ENCODE results near the gene KSR1.
A peak's percentile ranks its signal among the peaks of the same experiment; 100 is the strongest.

Gene KSR1

DNA sequence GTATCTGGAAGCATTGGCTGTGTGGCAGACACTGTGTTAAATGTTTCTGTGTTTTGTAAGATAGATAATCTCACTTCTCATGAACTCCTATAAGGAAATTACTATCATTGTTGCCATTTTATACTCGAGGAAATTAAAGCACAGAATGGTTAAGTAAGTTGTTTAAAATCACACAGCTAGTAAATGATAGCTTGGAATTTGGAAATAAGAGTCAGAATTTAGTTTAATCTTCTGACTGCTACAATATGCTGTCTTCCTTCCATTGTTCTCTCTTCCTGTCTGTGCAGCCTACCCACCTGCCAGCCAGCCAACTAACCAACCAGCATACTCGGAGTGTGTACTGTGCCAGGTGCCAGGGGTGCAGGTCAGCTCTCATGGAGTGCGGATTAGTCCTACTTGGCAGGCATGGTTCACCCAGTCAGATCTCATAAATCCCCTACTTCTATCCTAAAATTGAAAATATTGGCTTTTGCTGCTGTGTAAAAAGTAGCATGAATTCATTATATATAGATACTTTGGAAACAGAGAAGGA lies 94.8 kb downstream of the KSR1 start:
- no peak for DNase-seq (ENCODE audit: low read depth)

DNA sequence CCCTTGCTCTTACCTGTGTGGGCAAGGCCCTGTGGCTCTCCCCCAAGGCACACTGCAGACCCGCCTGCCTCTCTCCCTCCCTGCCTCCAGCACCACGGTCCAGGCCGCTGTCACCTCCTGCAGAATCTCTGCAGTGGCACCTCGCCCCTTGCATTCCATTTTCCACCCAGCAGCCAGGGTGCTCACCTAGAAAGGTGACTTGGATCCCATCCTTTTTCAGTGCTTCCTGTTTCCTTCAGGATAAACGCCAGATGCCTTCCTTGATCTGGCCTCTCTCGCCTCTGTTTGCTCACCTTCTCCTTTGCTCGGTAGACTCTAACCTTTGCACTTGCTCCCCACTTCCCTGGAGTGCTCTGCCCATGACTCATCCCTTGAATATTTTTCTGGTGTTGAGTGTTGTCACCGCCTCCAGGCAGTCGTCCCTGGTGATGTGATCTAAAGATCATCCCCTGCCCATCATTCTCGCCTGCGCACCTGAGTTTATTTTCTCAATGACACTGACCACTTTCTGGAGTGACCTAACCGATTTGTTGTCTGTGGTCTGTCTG lies 95.5 kb downstream of the KSR1 start:
- DNase-seq (ENCODE audit: low read depth), result no peak

DNA sequence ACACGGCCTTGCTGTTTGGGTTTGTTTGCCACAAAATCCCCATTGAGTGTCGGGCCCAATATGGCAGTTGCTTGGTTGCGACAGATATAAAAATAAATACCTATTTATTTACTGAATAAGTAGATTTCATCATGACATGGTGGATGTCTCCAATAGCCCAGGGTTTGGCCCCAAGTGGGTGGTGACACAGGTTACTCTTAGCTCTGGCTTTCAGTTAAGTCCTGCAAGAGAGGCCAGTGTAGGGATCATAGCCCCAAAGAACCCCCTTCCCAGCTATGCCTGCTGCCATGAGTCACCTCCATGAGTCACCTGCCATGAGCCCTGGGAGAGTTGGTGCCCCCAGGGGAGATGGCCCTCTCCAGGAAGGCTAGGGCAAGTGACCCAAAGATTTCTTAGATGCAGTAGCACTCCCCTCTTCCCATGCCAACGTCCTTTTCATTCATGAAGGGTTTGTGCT lies 96.1 kb downstream of the KSR1 start:
- peak; percentile 31 for DNase-seq (ENCODE audit: low read depth)

DNA sequence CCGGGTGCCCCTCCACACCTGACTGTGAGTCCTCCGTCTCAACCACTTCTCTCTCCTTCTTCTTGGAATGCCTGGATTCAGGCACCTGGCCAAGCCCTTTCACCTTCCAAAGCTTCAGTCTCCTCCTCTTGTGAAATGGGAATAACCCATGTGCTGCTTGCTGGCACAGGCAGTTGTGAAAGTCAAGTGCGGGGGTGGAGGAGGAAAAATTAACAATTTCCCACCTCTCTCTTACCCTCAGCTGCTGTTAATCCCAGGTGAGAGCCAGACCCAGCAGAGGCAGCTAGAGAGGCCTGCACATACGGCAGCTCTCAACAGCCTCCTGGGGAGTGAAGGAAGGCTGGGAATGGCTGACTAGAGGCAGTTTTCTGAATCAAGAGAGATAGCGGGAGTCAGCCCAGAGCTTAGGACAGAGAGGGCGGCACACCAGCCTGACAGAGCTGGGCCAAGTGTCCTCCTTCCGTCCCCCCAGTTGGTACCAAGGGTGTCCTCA lies 96.8 kb downstream of the KSR1 start:
- no peak for DNase-seq (ENCODE audit: low read depth)

DNA sequence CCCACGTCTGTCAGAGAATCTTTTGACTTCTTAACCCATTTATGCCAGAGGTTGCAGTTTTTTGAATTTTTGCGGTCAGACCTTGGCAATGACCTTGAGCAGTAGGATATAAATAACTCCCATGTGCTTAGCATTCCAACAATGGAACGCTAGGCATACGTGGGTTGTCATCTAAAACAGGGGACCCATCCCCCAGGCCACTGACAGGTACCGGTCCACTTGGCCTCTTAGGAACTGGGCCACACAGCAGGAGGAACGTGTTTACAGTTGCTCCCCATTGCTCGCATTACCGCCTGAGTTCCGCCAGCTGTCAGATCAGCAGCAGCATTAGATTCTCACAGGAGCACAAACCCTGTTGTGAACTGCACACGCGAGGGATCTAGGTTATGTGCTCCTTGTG lies 97.9 kb downstream of the KSR1 start:
- DNase-seq (ENCODE audit: low read depth), result peak; percentile 59

DNA sequence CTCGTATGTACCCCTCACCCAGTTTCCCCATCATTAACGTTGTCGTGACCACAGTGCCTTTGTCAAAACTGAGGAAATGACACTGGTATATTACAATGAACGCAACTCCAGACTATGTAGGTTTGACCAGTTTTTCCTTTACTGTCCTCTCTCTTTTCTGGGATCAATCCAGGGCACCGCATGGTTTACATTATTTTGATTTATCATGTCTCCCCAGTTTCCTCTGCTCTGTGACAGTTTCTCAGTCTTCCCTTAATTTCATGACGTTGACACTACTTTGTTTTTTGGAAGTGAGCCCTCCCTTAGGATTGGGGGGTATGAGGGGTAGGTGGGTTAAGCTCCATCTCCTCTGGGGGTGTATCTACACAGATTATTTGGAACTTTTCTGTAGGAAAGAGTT lies 98.7 kb downstream of the KSR1 start:
- DNase-seq (ENCODE audit: low read depth), result no peak

DNA sequence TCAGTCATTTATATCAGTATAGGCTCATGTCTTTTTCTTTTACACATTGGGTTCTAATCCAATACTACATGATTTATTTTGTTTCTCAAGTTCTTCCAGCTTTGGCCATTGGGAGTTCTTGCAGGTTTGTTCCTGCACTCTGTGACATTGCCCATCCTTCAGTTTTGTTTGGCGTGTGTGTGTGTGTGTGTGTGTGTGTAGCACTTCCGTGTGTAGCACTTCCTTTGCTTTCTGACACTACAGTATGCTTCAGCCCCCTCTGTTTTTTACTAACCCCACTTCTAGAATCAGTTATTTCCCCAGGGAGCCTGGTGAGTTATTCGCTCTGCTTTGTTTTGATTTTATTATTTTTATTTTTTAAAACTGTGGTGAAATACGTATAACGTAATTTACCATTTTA lies 99.1 kb downstream of the KSR1 start:
- DNase-seq (ENCODE audit: low read depth), result no peak

DNA sequence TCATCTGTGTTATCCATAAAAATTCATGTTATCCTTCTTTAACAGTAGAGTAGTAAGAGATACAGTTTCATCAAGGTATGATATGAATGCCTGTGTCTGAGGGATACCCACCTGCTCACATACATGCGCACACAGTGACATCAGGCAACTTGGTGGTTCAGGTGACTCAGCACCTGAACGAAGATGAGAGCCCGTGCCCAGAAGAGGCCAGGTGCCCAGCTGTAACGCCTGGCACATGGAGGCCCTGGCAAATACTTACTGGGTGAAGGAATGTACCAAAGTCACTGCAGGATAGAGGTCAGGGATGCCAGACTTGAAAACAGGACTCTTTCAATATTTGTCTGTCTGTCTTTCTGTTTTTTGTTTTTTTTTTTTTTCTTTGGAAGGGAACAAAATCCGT lies 102.1 kb downstream of the KSR1 start:
- DNase-seq (ENCODE audit: low read depth), result no peak

DNA sequence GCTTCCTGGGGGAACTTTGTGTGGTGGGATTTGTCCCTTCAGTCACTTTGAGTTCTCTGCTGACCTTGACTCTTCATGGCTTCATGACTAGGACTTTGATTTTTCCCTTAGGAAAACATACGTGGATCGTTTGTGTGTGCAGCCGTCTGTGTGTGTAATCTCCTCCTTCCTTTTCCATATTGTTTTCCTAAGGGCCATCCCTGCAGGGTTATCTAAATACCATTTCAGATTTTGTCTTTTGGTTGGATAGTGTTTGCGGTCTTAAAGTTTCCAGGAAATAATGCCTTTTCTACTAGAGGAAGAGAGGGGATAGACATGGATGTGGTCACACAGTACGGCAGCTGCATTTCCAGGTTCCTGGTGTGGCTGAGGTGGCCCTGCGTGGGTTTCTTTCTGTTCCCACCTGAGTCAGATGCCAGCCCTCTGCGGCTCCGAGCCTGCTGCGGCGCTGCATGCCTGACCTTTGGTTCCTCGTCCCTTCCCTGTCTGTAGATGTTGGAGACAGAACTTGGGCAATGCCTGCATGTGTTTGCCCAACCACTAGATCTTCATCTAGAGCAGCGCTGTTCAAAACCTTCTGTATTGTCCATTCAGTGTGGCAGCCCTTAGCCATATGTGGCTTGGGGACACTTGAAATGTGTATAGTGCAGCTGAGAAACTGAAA lies 102.7 kb downstream of the KSR1 start:
- no peak for DNase-seq (ENCODE audit: low read depth)

DNA sequence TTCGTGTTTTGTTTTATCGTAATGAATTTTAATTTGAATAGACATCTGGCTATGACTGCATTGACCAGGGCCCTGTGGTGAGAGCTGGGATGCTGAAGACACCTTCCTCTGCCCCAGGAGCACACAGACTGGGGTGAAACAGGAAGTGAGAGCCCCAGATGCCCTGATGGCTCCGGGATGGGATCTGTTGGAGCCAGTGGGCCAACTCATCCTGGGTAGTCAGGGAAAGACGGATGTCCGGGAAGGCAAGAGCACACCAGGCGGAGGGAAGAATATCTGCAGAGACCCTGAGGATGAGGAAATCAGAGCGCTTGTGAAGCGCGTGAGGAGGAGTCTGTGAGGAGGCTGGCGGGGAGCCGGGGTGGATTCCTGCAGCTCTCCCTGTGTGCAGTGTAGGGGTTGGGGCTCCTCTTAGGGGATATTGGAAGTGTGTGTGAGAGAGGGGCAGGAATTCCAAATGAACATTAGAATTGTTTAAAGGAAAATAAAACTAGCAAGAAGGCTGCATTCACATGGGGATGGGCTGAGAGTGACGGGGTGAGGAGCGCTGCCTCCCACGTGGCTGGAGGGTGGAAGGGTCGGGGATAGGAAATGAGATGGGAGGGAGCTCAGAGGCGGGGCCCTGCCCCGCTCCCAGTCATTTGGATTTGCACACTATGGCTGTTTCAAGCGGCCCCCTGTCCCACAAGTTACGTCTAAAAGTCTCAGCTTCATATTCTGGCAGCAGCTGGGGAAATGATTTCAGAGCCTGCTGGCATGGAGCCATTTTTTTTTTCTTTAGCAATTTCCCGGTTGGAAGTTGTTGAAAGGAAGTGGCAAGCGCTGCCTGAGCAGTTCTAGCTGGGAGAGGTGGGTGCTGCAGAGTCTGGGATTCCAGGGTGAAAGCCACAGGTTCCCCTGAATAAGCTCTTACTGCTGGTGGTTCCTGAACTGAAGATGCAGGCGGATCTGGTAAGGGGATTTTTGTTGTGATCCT lies 103.5 kb downstream of the KSR1 start:
- peak; percentile 81 for DNase-seq (ENCODE audit: low read depth)

DNA sequence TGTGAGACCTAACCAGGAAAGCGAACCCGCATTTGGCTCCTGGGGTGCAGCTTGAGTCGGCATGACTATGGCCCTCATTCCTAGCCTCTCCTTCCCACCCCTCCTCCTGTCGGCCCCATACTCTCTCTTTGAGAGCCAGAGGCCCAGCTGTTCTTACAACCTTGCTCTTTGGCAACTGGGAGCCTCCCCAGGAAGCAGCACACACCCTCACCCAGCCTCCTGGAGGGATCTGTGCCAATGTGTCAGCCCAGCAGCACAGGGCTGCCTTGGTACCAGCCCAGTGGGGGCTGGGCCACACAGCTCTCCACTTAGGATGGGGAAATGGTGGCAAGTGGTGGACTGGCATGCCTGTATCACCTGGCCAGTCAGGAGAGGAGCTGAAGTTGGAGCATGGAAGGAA lies 104.4 kb downstream of the KSR1 start:
- no peak for DNase-seq (ENCODE audit: low read depth)

DNA sequence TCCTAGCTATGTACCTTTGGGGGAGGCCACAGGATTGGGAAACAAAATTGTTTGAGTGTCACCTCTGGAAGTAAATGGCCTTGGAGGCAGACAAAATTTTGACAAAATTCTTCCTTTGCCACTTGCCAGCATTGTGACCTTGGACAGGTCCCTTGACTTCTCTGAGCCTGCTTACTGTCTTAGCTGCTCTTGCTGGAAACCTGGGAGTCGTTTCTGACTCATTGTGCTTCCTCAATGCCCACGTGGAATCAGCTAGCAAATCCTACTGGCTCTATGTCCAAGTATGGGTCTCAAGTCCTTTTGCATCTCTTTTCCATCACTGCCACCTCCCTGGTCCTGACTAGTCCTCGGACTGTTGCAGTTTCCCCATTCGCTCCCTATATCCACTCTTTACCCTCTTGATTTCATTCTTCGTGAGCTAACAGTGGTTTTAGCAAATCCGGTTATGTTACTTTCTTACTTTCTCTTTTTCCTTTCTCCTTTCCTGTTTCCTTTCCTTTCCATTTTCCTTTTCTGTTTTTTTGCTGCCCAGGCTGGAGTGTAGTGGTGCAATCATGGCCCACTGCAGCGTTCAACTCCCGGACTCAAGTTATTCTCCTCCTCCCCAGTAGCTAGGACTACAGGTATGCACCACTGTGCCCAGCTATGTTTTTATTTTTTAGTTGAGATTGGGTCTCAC lies 106.7 kb downstream of the KSR1 start:
- no peak for DNase-seq (ENCODE audit: low read depth)

DNA sequence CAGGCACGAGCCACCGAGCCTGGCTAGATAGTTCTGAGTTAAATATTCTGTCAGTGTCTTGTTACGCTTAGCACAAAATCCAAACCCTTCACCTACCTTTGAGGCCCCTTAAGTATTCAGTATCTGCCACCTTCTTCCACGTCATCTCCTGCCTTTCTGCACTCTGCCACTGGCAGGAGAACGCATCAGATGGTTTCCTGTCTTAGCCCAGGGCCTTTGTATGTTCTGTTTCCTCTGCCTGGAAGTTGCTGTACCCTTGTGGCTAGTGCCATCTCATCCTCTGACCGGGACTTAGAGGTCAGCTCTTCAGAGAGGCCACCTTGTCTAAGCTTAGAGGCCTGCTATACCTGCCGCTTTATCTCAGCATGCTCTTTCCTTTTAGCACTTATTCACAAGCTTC lies 107.3 kb downstream of the KSR1 start:
- DNase-seq (ENCODE audit: low read depth), result no peak

DNA sequence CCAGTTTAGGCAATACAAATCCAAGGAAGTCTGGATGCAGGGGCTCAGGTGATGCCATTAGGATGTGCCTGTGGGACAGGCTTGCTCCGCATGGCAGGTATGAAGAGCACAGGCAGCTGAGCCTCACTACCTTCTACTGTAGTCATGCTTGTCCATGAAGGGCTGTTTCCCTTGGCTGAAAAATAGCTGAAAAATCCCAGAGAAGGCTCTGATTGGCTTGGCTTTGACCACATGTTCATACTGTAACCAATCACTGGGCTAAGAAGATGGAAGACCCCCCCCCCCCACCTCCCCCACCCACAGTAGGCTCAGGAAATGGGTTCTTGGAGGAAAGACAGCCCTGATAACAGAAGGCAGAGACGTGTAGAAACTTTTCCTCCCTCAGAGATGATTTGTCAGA lies 108.2 kb downstream of the KSR1 start:
- DNase-seq (ENCODE audit: low read depth), result no peak

DNA sequence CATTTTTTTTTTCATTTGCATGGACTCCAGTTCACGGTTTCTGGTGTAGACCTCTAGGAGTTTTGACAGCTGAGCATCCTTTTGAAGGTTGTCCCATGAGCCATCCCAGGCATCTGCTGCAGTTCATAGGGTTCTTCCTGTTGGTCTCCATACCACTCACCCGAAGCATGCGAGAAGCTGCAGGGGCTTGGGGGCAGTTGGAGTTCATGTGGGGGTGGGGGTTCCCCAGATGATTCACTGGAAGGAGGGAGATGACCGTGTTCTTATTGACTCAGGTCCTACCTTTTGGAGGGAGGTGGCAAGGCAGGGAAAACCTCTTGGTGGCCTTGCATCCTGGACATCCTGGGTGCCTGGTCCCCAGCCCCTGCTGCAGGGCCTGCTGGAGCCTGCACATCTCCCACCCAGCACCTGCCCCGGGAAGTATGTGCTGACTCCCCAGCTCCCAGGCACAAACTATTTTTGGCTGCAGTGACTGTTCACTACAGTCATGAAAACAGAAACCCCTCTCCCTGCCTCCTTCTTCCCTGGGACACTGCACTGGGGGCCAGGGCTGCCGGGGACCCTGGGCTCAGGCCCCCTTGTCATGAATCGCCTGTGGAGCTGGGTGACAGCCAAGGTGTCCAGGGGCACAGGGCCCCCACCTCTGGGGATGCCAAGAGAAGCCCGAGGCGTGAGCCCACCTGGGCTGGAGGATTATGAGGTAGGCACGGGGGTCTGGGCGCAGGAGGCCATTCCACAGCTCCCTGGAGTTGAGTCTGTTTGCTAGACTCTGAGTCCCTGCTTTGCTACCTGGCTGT lies 109.8 kb downstream of the KSR1 start:
- DNase-seq (ENCODE audit: low read depth), result no peak

DNA sequence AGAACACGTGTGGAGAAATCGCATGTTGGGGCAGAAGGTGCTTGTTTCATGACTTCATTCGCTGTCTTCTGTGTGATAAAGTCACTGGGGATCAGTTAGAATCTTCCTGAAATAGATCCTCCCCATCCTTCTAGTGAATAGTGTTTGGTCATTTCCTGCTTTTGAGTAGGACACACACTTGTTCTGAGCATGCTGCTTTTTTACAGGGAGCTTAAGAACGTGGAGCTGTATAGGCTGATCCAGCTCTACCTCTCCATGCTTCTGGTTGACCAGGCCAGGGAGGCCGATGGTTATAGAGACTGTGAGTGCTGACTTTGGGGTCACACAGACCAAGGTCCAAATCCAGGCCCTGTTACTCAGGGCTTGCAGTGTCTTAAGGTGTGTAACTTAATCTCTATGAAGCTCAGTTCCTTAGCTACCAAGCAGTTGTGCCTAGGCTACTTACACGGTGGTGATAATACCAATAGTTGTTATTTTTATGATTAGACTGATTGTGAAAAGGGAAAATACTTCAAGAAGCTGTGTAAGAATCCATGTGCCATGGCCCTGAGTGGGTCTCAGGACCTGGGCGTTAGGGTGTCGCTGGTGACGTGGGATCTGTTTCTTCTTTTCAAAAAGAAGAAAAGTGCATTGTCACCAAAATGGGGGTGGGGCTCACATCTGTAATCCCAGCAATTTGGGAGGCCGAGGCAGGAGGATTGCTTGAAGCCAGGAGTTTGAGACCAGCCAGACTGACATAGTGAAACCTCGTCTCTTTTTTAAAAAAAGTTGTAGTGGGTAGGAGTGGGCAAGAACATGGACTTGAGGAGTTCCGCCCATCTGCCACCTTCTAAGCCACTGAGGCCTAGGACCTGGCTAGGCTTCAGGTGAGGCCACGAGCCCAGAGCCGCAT lies 110.7 kb downstream of the KSR1 start:
- no peak for DNase-seq (ENCODE audit: low read depth)

DNA sequence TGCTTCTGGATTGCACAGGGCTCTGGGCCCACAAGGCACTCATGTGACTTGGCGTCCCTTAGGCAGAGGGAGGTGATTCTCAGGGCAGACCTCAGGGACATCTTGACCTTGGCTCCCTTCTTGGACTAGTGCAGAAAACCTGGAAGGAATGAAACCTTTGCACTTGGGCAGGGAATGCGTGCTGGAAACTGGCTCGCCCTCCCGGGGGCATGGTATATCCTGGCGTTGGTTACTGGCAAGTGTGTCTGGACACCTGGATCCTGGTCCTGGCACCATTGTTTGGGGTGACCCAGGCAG lies 111.3 kb downstream of the KSR1 start:
- DNase-seq (ENCODE audit: low read depth), result no peak

DNA sequence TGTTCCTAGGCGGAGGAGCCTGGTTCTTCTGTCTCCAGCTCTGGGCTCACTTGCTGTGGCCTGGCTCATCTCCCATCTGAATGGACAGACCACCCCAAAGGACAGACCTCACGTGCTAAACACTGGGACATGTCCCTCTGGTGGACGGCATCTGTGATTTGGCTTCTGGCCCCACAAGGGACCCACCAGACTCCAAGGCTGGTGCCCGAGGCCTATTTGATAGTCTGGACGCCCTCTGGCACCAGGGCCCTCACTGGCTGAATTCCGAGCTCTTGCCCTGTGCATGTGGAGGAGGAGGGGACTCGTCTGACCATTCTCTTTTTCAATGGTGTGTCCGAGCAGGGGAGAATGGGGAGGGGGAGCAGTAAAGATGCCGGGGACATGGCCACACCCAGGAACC lies 112.0 kb downstream of the KSR1 start:
- DNase-seq (ENCODE audit: low read depth), result no peak

DNA sequence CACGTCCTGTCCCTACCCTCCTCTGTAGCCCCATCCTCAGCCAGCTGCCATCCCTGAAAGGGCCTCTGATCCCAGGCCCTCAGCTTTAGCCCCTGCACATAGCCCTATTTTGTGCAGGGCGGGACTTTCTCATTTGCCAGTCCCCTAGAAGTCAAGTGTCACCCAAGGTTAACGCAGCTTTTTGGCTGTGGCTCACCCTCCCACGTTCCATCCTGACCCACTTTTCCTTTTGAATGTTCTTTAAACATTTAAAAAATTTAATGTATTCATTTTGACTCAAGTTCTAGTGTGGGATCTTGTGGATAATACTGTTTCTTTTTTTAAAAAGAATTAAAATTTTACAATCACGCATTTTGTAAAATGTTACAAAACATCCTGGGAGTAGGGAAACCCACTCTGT lies 112.6 kb downstream of the KSR1 start:
- no peak for DNase-seq (ENCODE audit: low read depth)

DNA sequence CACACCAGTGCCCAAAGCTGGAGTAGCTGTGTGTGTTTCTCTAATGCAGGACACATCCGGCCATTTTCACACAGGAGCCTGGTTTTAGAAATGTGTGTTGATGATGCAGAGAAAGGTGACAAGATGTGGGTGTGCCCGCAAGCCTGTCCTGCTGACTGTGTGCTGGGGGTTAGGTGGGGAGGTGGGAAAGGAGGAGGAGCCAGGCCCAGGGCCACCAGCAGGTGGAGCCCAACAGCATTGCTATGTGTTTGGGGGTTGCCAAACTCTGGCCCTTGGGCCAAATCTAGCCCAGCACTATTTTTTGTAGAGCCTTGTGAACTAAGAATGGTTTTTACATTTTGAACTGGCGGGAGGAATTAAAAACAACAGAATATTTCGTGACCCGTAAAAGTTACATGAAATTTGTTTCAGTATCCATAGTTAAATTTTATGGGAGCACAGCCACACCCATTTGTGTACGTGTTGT lies 113.0 kb downstream of the KSR1 start:
- DNase-seq (ENCODE audit: low read depth), result no peak
